Activated T-cell treated with anti-CD3 and anti-CD28 coated beads for 24 hours (primary cell): ENCODE results near the gene RNF125.
A peak's percentile ranks its signal among the peaks of the same experiment; 100 is the strongest.
"Not testable (repeated sequence)": the region's sequence is repeated elsewhere in the genome, so short reads cannot be mapped to it uniquely, and the experiment has no call there.

Experiments used
- DNase-seq: peaks from one replicate; pipeline ENCODE4 v3.0.0-alpha.2; 2020; ENCODE audit warnings: low read depth

Gene RNF125

GRCh38 chr18:32018331-32019250 is at the start of gene RNF125:
Gene RNF125, plus strand, starts transcription at chr18:32018825. Its CDS starts 39 bp downstream, at chr18:32018864.
- peak; percentile 79 for DNase-seq

GRCh38 chr18:31970617-31971016 is 48.0 kb upstream of the RNF125 start:
- DNase-seq, result no peak

- no peak for DNase-seq
These were observed 44.6 kb upstream of the RNF125 start for GRCh38 chr18:31973929-31974546.

GRCh38 chr18:31976242-31976641 is 42.4 kb upstream of the RNF125 start:
- DNase-seq, result no peak

- DNase-seq, result peak; percentile 16
These were observed 41.3 kb upstream of the RNF125 start for GRCh38 chr18:31977270-31977872.

- DNase-seq, result no peak
These were observed 40.0 kb upstream of the RNF125 start for GRCh38 chr18:31978616-31979015.

GRCh38 chr18:31979714-31980113 is 38.9 kb upstream of the RNF125 start:
- no peak for DNase-seq

- DNase-seq, result no peak
These were observed 37.8 kb upstream of the RNF125 start for GRCh38 chr18:31980863-31981262.

GRCh38 chr18:31983020-31983419 is 35.6 kb upstream of the RNF125 start:
- DNase-seq, result no peak

GRCh38 chr18:31983976-31984375 is 34.6 kb upstream of the RNF125 start:
- no peak for DNase-seq

- DNase-seq, result no peak
These were observed 27.8 kb upstream of the RNF125 start for GRCh38 chr18:31990823-31991222.

GRCh38 chr18:31996007-31996406 is 22.6 kb upstream of the RNF125 start:
- no peak for DNase-seq

- no peak for DNase-seq
These were observed 19.7 kb upstream of the RNF125 start for GRCh38 chr18:31998880-31999412.

- not testable (repeated sequence) for DNase-seq
These were observed 17.5 kb upstream of the RNF125 start for GRCh38 chr18:32001141-32001540.

- DNase-seq, result not testable (repeated sequence)
These were observed 14.8 kb upstream of the RNF125 start for GRCh38 chr18:32003822-32004221.

GRCh38 chr18:32010124-32010721 is 8.4 kb upstream of the RNF125 start:
- DNase-seq, result no peak

- DNase-seq, result no peak
These were observed 7.4 kb upstream of the RNF125 start for GRCh38 chr18:32011193-32011592.

GRCh38 chr18:32019251-32019948 is 775 bp downstream of the RNF125 start:
- DNase-seq, result peak; percentile 37

GRCh38 chr18:32019949-32020625 is 1.5 kb downstream of the RNF125 start:
- DNase-seq, result peak; percentile 27

GRCh38 chr18:32021756-32022564 is 3.3 kb downstream of the RNF125 start:
- DNase-seq, result no peak
